ENCODE results near the gene KCNJ15. TPM values are rescaled to one million over a fixed set of nuclear protein-coding genes. Genes with fewer than 3 reads are reported as not detected.

Gene KCNJ15
- total RNA-seq, 1 donor from 2014 or later = 3.9 TPM

- H3K4me3 Mint-ChIP-seq = no peak overlapping the region
- H3K9me3 Mint-ChIP-seq = no peaks in the 10 kb centered on the region
- H3K36me3 Mint-ChIP-seq = no peaks in the 10 kb centered on the region
- DNase-seq (ENCODE audit: extremely low spot score, unreplicated experiment) = no peak
- H3K4me1 Mint-ChIP-seq (ENCODE audit: unreplicated experiment) = peaks cover 49% of the 10 kb centered on the region
- no peak overlapping the region for H3K27ac Mint-ChIP-seq
- H3K27me3 Mint-ChIP-seq = no peaks in the 10 kb centered on the region
- TF ChIP-seq CTCF (conservative IDR thresholded peaks at IDR 0.05) = no peak
Measured at GRCh38 chr21:38298832-38299231, 42.0 kb downstream of the KCNJ15 start.

- DNase-seq (ENCODE audit: extremely low spot score, unreplicated experiment) = no peak
- TF ChIP-seq CTCF (conservative IDR thresholded peaks at IDR 0.05) = no peak
- H3K4me3 Mint-ChIP-seq = no peak overlapping the region
- no peak overlapping the region for H3K27ac Mint-ChIP-seq
- no peaks in the 10 kb centered on the region for H3K27me3 Mint-ChIP-seq
- H3K9me3 Mint-ChIP-seq = no peaks in the 10 kb centered on the region
- H3K36me3 Mint-ChIP-seq = no peaks in the 10 kb centered on the region
- H3K4me1 Mint-ChIP-seq (ENCODE audit: unreplicated experiment) = peaks cover 49% of the 10 kb centered on the region
Measured at GRCh38 chr21:38299671-38300070, 42.9 kb downstream of the KCNJ15 start.

- Mint-ChIP-seq H3K9me3 (no peaks in the 10 kb centered on the region), H3K27me3 (no peaks in the 10 kb centered on the region), H3K4me1 (ENCODE audit: unreplicated experiment) (peaks cover 49% of the 10 kb centered on the region), H3K36me3 (no peaks in the 10 kb centered on the region), H3K27ac (no peak overlapping the region), H3K4me3 (peak overlapping the region; percentile 28)
- no peak for TF ChIP-seq CTCF (conservative IDR thresholded peaks at IDR 0.05)
- no peak for DNase-seq (ENCODE audit: extremely low spot score, unreplicated experiment)
Measured at GRCh38 chr21:38300141-38300578, 43.4 kb downstream of the KCNJ15 start.

GRCh38 chr21:38301321-38302214 lies 44.8 kb downstream of the KCNJ15 start:
- H3K36me3 Mint-ChIP-seq = no peaks in the 10 kb centered on the region
- no peaks in the 10 kb centered on the region for H3K27me3 Mint-ChIP-seq
- TF ChIP-seq CTCF (conservative IDR thresholded peaks at IDR 0.05) = no peak
- no peaks in the 10 kb centered on the region for H3K9me3 Mint-ChIP-seq
- no peak overlapping the region for H3K4me3 Mint-ChIP-seq
- H3K27ac Mint-ChIP-seq = no peak overlapping the region
- DNase-seq (ENCODE audit: extremely low spot score, unreplicated experiment) = no peak
- peaks cover 44% of the 10 kb centered on the region for H3K4me1 Mint-ChIP-seq (ENCODE audit: unreplicated experiment)

GRCh38 chr21:38303300-38303699 lies 46.5 kb downstream of the KCNJ15 start:
- no peaks in the 10 kb centered on the region for H3K27me3 Mint-ChIP-seq
- DNase-seq (ENCODE audit: extremely low spot score, unreplicated experiment) = no peak
- H3K4me1 Mint-ChIP-seq (ENCODE audit: unreplicated experiment) = peaks cover 35% of the 10 kb centered on the region
- H3K27ac Mint-ChIP-seq = no peak overlapping the region
- H3K9me3 Mint-ChIP-seq = peaks cover 3% of the 10 kb centered on the region
- H3K4me3 Mint-ChIP-seq = no peak overlapping the region
- no peaks in the 10 kb centered on the region for H3K36me3 Mint-ChIP-seq
- TF ChIP-seq CTCF (conservative IDR thresholded peaks at IDR 0.05) = no peak

Measured in type B pancreatic cell (in vitro differentiated cells).